PC-9 (cell line): Measurements from ENCODE around the gene ITGB6. TPM values are rescaled to one million over a fixed set of nuclear protein-coding genes. Genes with fewer than 3 reads are reported as not detected.

ENCODE experiments used
- BruUV-seq: library from RNA; stranded (reverse); fragments of 400-500 nt; replicated peaks from 2 replicates; lab custom pipeline; 2021; lab: Mats Ljungman, UMichigan
- CTCF ChIA-PET: fragments of 300-600 bp; sonication (Branson Sonifier 250); formaldehyde crosslinking; loops from one replicate; lab custom pipeline; 2022; ENCODE audit warnings: antibody characterized with exemption; lab: Charles Lee
- POLR2A ChIA-PET: fragments of 300-600 bp; sonication (Branson Sonifier 250); formaldehyde crosslinking; loops from one replicate; lab custom pipeline; 2022; ENCODE audit warnings: antibody characterized with exemption; ENCODE audit not compliant: unreplicated experiment; lab: Charles Lee
- DNase-seq, 2 experiments: peaks; one replicate each; pipeline versions ENCODE4 v3.0.0 to v3.0.0-alpha.2; 2015 to 2022; ENCODE audit warnings: mixed read lengths in 1 of 2
- H2AFZ ChIP-seq: fragments of 200-600 bp; sonication (generic); 2 replicates; pipeline ENCODE4 v1.8.1; 2017; ENCODE audit warnings: antibody characterized with exemption
- H3F3A ChIP-seq: fragments of 200-600 bp; sonication (generic); 2 replicates; pipeline ENCODE4 v1.8.1; 2017; ENCODE audit warnings: antibody characterized with exemption, mild to moderate bottlenecking, low read depth; ENCODE audit not compliant: insufficient read depth
- H3K27ac ChIP-seq: fragments of 200-600 bp; sonication (generic); 2 replicates; pipeline ENCODE4 v1.6.1; 2016; ENCODE audit warnings: mixed run types
- H3K27me3 ChIP-seq: fragments of 200-600 bp; sonication (generic); 2 replicates; pipeline ENCODE4 v1.6.1; 2016; ENCODE audit warnings: low read depth, mixed run types; ENCODE audit not compliant: insufficient read depth
- H3K36me3 ChIP-seq: fragments of 200-600 bp; sonication (generic); 2 replicates; pipeline ENCODE4 v1.6.1; 2016; ENCODE audit warnings: low read depth, mixed run types
- H3K4me1 ChIP-seq: fragments of 200-600 bp; sonication (generic); replicated peaks from 2 replicates; pipeline ENCODE4 v1.6.1; 2016; ENCODE audit warnings: mixed run types; ENCODE audit not compliant: insufficient read depth
- H3K4me2 ChIP-seq: fragments of 200-600 bp; sonication (generic); 2 replicates; pipeline ENCODE4 v1.6.1; 2017; ENCODE audit warnings: mixed run types
- H3K4me3 ChIP-seq: fragments of 200-600 bp; sonication (generic); 2 replicates; pipeline ENCODE4 v1.6.1; 2016; ENCODE audit warnings: mixed run types
- H3K79me2 ChIP-seq: fragments of 200-600 bp; sonication (generic); 2 replicates; pipeline ENCODE4 v1.6.1; 2017; ENCODE audit warnings: low read depth, mixed run types
- H3K9me2 ChIP-seq: fragments of 200-600 bp; sonication (generic); 2 replicates; pipeline ENCODE4 v1.8.1; 2017; ENCODE audit warnings: mild to moderate bottlenecking; ENCODE audit not compliant: insufficient read depth
- H3K9me3 ChIP-seq: fragments of 200-600 bp; sonication (generic); 2 replicates; pipeline ENCODE4 v1.8.1; 2016; ENCODE audit warnings: low read depth; ENCODE audit not compliant: insufficient read depth
- H4K20me1 ChIP-seq: fragments of 200-600 bp; sonication (generic); 2 replicates; pipeline ENCODE4 v1.8.1; 2017; ENCODE audit not compliant: insufficient read depth
- EZH2 ChIP-seq: fragments of 200-600 bp; sonication (generic); IDR thresholded peaks from 2 replicates; pipeline ENCODE4 v1.8.0; 2017; ENCODE audit warnings: antibody characterized with exemption, low read depth
- intact Hi-C: fragments of 100-400 bp; cut with micrococcal nuclease; formaldehyde crosslinking; loops from one replicate; pipeline ENCODE4 v1.10.0; 2022; ENCODE audit not compliant: unreplicated experiment
- total RNA-seq: library from RNA; stranded (reverse); gene quantifications from 2 replicates; pipeline ENCODE4 v1.2.3, GENCODE V29; 2021
- TF ChIP-seq, protein P1 (sequence below): fragments of 200-600 bp; sonication (generic); conservative IDR thresholded peaks from 2 replicates; pipeline ENCODE4 v1.6.1; 2017; ENCODE audit warnings: mixed run types, antibody characterized with exemption, mild to moderate bottlenecking, moderate library complexity

Gene ITGB6
- total RNA-seq, 1 experiment from 2014 or later, result 24.3 TPM

DNA sequence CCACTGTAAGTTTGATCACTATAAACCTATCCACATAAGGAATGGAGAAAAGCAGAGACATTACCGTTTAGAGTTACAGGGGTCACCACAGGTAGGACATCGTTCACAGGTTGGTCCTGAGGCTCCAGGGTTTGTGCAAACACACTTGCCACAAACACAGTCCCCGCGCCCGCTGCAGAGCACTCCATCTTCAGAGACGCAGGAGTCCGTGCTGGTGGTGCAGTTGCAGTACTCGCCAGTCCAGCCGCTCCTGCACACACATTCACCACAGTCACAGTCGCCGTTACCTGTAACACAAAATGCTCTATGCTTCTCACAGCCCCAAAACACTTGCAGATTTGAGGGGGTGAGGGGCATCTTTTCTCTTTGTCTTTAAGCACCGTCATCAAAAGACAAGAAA is 73.8 kb downstream of the ITGB6 start:
- BruUV-seq, result no TSS peak
- Histone ChIP-seq H3F3A (no peaks in the 10 kb centered on the region; the same call in 1 of the 2 replicates), H3K27me3 (no peaks in the 10 kb centered on the region), H3K4me3 (no peak overlapping the region), H3K79me2 (no peaks in the 10 kb centered on the region), H3K4me1 (no peaks in the 10 kb centered on the region), H3K27ac (no peak overlapping the region), H3K9me3 (no peaks in the 10 kb centered on the region), H2AFZ (no peak overlapping the region), H4K20me1 (no peaks in the 10 kb centered on the region), H3K9me2 (no peaks in the 10 kb centered on the region), H3K36me3 (peaks cover 5% of the 10 kb centered on the region; the same call in 1 of the 2 replicates), H3K4me2 (no peak overlapping the region)
- CTCF ChIA-PET, result no interaction called here
- DNase-seq, result no peak
- POLR2A ChIA-PET, result no interaction called here
- TF ChIP-seq, protein P1, sequence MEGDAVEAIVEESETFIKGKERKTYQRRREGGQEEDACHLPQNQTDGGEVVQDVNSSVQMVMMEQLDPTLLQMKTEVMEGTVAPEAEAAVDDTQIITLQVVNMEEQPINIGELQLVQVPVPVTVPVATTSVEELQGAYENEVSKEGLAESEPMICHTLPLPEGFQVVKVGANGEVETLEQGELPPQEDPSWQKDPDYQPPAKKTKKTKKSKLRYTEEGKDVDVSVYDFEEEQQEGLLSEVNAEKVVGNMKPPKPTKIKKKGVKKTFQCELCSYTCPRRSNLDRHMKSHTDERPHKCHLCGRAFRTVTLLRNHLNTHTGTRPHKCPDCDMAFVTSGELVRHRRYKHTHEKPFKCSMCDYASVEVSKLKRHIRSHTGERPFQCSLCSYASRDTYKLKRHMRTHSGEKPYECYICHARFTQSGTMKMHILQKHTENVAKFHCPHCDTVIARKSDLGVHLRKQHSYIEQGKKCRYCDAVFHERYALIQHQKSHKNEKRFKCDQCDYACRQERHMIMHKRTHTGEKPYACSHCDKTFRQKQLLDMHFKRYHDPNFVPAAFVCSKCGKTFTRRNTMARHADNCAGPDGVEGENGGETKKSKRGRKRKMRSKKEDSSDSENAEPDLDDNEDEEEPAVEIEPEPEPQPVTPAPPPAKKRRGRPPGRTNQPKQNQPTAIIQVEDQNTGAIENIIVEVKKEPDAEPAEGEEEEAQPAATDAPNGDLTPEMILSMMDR, result no peak
- no peak for TF ChIP-seq EZH2
- intact Hi-C loops, result no loop called here

DNA sequence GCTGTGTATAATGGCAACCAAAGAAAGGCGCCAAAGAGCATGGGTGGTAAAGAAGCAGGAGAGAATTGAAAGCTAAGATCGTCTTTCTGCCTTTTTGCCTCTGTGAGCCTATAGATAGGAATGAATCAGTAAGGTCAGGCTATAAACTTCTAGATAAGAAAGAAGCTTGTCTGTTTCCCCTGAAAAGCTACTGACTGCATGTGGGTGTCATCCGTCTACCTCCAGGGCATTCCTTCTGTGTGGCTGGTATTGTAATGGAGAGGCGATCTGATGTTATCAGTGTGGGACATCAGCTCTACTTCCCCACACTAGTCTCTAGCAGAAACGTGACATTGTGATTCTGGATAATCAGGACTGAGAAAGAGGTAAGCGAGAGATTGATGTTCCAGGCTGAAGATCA is 74.2 kb downstream of the ITGB6 start:
- CTCF ChIA-PET, result no interaction called here
- H2AFZ ChIP-seq, result no peak overlapping the region
- intact Hi-C loops, result no loop called here

DNA sequence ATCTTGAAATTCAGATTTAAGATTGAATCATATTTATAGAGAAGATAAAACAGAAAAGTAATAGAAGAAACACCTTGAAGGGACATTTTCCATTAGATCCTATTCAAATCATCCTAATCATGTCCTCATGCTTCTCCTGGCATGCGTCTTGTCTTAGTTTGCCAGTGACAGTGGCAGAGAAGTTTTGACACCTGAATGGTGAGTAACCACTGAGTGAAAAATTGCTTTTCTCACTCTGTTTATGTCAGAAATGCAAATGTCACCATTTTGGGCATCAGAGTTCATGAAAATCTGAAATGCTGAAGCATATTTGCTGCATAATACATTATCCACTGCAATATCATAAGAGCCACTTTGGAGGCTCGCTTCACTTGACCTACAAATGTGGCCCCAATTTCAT is 74.7 kb downstream of the ITGB6 start:
- H3K27ac ChIP-seq, result no peak overlapping the region
- H3K79me2 ChIP-seq, result no peaks in the 10 kb centered on the region
- TF ChIP-seq EZH2, result no peak
- TF ChIP-seq, protein P1, result no peak
- no TSS peak for BruUV-seq
- H2AFZ ChIP-seq, result no peak overlapping the region
- H3K9me3 ChIP-seq, result no peaks in the 10 kb centered on the region
- H3K9me2 ChIP-seq, result no peaks in the 10 kb centered on the region
- H3K27me3 ChIP-seq, result no peaks in the 10 kb centered on the region
- no peaks in the 10 kb centered on the region for H4K20me1 ChIP-seq
- no peak overlapping the region for H3K4me3 ChIP-seq
- no peaks in the 10 kb centered on the region; the same call in 1 of the 2 replicates for H3F3A ChIP-seq
- POLR2A ChIA-PET, result no interaction called here
- H3K4me2 ChIP-seq, result no peak overlapping the region
- intact Hi-C loops, result no loop called here
- no peak for DNase-seq
- no peaks in the 10 kb centered on the region; the same call in 1 of the 2 replicates for H3K36me3 ChIP-seq
- H3K4me1 ChIP-seq, result no peaks in the 10 kb centered on the region
- CTCF ChIA-PET, result no interaction called here

More for the DNA sequence above, 74.2 kb downstream of the ITGB6 start:
- no peaks in the 10 kb centered on the region for H4K20me1 ChIP-seq
- H3K79me2 ChIP-seq, result no peaks in the 10 kb centered on the region
- H3K27ac ChIP-seq, result no peak overlapping the region
- no peak overlapping the region for H3K4me3 ChIP-seq
- H3K27me3 ChIP-seq, result no peaks in the 10 kb centered on the region
- H3K4me2 ChIP-seq, result no peak overlapping the region
- H3K9me3 ChIP-seq, result no peaks in the 10 kb centered on the region
- DNase-seq, result no peak
- TF ChIP-seq, protein P1, result no peak
- no peak for TF ChIP-seq EZH2
- no peaks in the 10 kb centered on the region for H3K9me2 ChIP-seq
- H3F3A ChIP-seq, result no peaks in the 10 kb centered on the region; the same call in 1 of the 2 replicates
- BruUV-seq, result no TSS peak
- H3K4me1 ChIP-seq, result no peaks in the 10 kb centered on the region
- H3K36me3 ChIP-seq, result no peaks in the 10 kb centered on the region; the same call in 1 of the 2 replicates
- POLR2A ChIA-PET, result no interaction called here
